Adrenal gland (tissue), 12 donors: ENCODE data around the gene B3GALNT2. TPM values are rescaled to one million over a fixed set of nuclear protein-coding genes. Genes with fewer than 3 reads are reported as not detected.
A peak's percentile ranks its signal among the peaks of the same experiment; 100 is the strongest.
"Not testable (repeated sequence)": the region's sequence is repeated elsewhere in the genome, so short reads cannot be mapped to it uniquely, and the experiment has no call there.

Experiments used
- DNase-seq, 7 donors: peaks; one replicate each; pipeline ENCODE4 v3.0.0-alpha.2; 2019 to 2020
- H3K27ac ChIP-seq, 5 donors: fragments of 200-600 bp; sonication (generic) in 4 of 5; 1 replicate in 3 of 5; 2 replicates in 2 of 5; pipeline versions ENCODE4 v1.5.1 to v1.8.0; 2016 to 2020; ENCODE audit warnings: mild to moderate bottlenecking in 1 of 5
- H3K27me3 ChIP-seq: fragments of 200-600 bp; 2 replicates; pipeline ENCODE4 v1.8.0; 2021
- H3K36me3 ChIP-seq, 2 donors: fragments of 200-600 bp; replicated peaks in 1 of 2; 1 replicate in 1 of 2; 2 replicates in 1 of 2; pipeline versions ENCODE4 v1.5.1 to v1.8.0; 2018 to 2022
- H3K4me1 ChIP-seq, 2 donors: fragments of 200-600 bp; replicated peaks in 1 of 2; 1 replicate in 1 of 2; 2 replicates in 1 of 2; pipeline versions ENCODE4 v1.5.1 to v1.8.0; 2018 to 2021
- H3K4me3 ChIP-seq, 4 donors: fragments of 200-600 bp; sonication (generic) in 3 of 4; one replicate each; pipeline ENCODE4 v1.5.1; 2016 to 2018
- H3K9me3 ChIP-seq, 3 donors: fragments of 200-600 bp; sonication (generic) in 1 of 3; replicated peaks in 1 of 3; 1 replicate in 2 of 3; 2 replicates in 1 of 3; pipeline versions ENCODE4 v1.5.1 to v1.8.0; 2016 to 2021
- POLR2A ChIP-seq, 2 donors: fragments of 450-650 bp; IDR thresholded peaks; one replicate each; pipeline ENCODE4 v1.6.1; 2017; ENCODE audit warnings: antibody characterized with exemption in 2 of 2, mild to moderate bottlenecking in 2 of 2, moderate library complexity in 1 of 2
- WGBS, 4 donors: extraction: QIAGEN DNeasy Blood & Tissue Kit in 2 of 4; methylation state at CpG; one replicate each; pipeline versions ENCODE4 v1.1.5 to v1.1.7; 2013 to 2017; 5-methylcytosine and 5-hydroxymethylcytosine counted together
- intact Hi-C, 2 donors: fragments of 100-400 bp; cut with DNase I; formaldehyde crosslinking; loops; one replicate each; pipeline versions ENCODE4 v1.14.1 to v1.15.0; 2022 to 2023
- polyA plus RNA-seq, 3 donors: library from polyadenylated mRNA; stranded (reverse); fragments of 200-250 nt in 2 of 3; fragments of 350-450 nt in 1 of 3; fragmentation: Illumina TruSeq in 1 of 3; extraction: RNeasy Lipid Tissue Mini Kit (QIAGEN cat#74804) in 1 of 3; gene quantifications; one replicate each; pipeline ENCODE4 v1.2.3, GENCODE V29; 2013 to 2014
- total RNA-seq, 9 donors: library from RNA; depleted of rRNA in 4 of 9; stranded (reverse); fragments of >200 nt in 4 of 9; fragments of 120-200 nt in 1 of 9; fragmentation: NEBNext Ultra II Directional in 1 of 9; extraction: Animal tissue kit (Norgen Biotek cat#: 25700) in 1 of 9; gene quantifications; one replicate each; pipeline versions ENCODE4 v1.1.0 to v1.2.4, GENCODE V29; 2013 to 2023
- TF ChIP-seq, protein P1 (sequence below), 6 experiments: fragments of 450-650 bp in 4 of 6; fragments of 200-600 bp in 2 of 6; sonication (generic) in 1 of 6; IDR thresholded peaks; 1 replicate in 5 of 6; 2 replicates in 1 of 6; pipeline versions ENCODE4 v1.5.1 to v1.8.0; 2016 to 2021; ENCODE audit warnings: antibody characterized with exemption in 6 of 6, mild to moderate bottlenecking in 2 of 6, moderate library complexity in 1 of 6
- donor health status: healthy with polysubstance abuse.
- donor health status: Bipolar disorder and iron deficiency.
- donor health status: DM: yes; HTN: yes; CAD: no.
- donor health status: DM: no; HTN: no; CAD: no.
- donor health status: DM: no; HTN: no; CAD: no.
- donor health status: DM: yes; HTN: yes; CAD: no.

B3GALNT2 gene
- total and polyA plus RNA-seq, 12 donors: 2.7 to 66.2 (median 22.9) TPM

DNA sequence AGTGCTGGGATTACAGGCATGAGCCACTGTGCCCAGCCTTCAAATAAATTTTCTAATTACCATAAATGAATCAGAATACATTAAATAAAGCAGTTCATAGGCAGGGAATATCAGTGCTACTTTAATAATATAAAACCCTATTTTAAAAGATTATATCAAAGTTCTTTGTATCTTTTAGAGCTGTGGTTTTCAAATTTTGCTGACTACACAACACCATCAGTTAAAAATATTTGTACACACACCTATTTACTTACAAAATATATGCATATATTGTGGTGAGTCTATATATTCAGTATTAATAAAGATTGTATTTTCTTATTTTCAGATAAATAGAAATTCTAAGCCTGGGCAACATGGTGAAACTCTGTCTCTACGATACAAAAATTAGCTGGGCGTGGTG is 18.7 kb downstream of the B3GALNT2 start:
- Histone ChIP-seq H3K27ac (no peak overlapping the region), H3K36me3 (no peaks in the 10 kb centered on the region), H3K9me3 (no peaks in the 10 kb centered on the region), H3K4me1 (no peaks in the 10 kb centered on the region), H3K4me3 (no peak overlapping the region), H3K27me3 (no peaks in the 10 kb centered on the region)
- DNase-seq: no peak
- intact Hi-C loops: no loop called here
- TF ChIP-seq, protein P1, sequence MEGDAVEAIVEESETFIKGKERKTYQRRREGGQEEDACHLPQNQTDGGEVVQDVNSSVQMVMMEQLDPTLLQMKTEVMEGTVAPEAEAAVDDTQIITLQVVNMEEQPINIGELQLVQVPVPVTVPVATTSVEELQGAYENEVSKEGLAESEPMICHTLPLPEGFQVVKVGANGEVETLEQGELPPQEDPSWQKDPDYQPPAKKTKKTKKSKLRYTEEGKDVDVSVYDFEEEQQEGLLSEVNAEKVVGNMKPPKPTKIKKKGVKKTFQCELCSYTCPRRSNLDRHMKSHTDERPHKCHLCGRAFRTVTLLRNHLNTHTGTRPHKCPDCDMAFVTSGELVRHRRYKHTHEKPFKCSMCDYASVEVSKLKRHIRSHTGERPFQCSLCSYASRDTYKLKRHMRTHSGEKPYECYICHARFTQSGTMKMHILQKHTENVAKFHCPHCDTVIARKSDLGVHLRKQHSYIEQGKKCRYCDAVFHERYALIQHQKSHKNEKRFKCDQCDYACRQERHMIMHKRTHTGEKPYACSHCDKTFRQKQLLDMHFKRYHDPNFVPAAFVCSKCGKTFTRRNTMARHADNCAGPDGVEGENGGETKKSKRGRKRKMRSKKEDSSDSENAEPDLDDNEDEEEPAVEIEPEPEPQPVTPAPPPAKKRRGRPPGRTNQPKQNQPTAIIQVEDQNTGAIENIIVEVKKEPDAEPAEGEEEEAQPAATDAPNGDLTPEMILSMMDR (IDR thresholded peaks at IDR 0.05): no peak
- TF ChIP-seq POLR2A (IDR thresholded peaks at IDR 0.05): no peak
- WGBS, 4 donors: 98 to 100% (median 99%) methylated on average over 2 of the region's 2 CpGs

DNA sequence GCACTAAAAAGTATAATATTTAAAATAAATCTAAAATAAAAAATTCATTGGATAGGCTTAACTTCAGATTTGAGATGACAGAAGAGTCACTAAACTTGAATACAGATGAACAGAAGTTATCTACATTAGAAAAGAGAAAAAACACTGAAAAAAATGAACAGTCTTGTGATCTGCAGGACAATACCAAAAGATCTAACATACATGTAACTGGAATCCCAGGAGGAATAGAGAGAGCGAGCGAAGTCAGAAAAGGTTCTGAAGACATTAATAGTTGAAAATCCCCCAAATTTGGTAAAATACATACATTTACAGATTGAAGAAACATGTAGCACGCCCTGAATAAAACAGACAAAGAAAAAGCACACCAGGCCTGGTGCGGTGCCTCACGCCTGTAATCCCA is 21.2 kb downstream of the B3GALNT2 start:
- intact Hi-C loops: no loop called here

DNA sequence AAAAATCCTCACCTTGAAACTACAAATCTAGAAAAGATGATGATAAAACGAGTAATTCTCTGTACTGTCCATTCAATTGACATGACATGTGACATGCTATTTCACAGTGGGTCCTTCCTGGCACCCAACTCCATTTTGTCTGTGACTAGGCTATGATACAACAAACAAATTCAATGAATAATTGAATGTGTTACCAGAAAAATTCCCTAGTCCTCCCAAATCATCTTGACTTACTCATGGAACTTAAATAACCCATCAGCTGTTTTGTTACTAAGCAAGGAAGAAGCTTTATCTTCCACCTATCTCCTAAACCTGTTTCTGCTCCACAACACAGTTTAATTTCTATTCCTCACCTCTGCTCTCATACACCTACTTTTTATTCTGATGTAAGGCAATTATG is 30.4 kb downstream of the B3GALNT2 start:
- peak in 1 of 7 donors; percentile 35 for DNase-seq
- TF ChIP-seq POLR2A (IDR thresholded peaks at IDR 0.05): no peak
- TF ChIP-seq, protein P1 (IDR thresholded peaks at IDR 0.05): no peak
- intact Hi-C loops: no loop called here
- Histone ChIP-seq H3K9me3 (no peaks in the 10 kb centered on the region), H3K36me3 (peaks cover 0 to 5% of the 10 kb centered on the region in 2 donors), H3K4me3 (no peak overlapping the region), H3K27ac (peak overlapping the region in 1 of 5 donors; percentile 40), H3K27me3 (no peaks in the 10 kb centered on the region), H3K4me1 (no peaks in the 10 kb centered on the region)
- 45 to 47% (median 46%) methylated on average over 1 of the region's 1 CpG for WGBS, 4 donors

More for the DNA sequence above, 21.2 kb downstream of the B3GALNT2 start:
- no peaks in the 10 kb centered on the region for H3K9me3 ChIP-seq
- WGBS, 4 donors: 94 to 98% (median 97%) methylated on average over 5 of the region's 5 CpGs
- H3K27me3 ChIP-seq: no peaks in the 10 kb centered on the region
- DNase-seq: no peak
- H3K4me3 ChIP-seq: no peak overlapping the region
- no peak for TF ChIP-seq POLR2A (IDR thresholded peaks at IDR 0.05)
- TF ChIP-seq, protein P1 (IDR thresholded peaks at IDR 0.05): no peak
- no peak overlapping the region for H3K27ac ChIP-seq
- no peaks in the 10 kb centered on the region for H3K4me1 ChIP-seq
- peaks cover 0 to 13% of the 10 kb centered on the region in 2 donors for H3K36me3 ChIP-seq

DNA sequence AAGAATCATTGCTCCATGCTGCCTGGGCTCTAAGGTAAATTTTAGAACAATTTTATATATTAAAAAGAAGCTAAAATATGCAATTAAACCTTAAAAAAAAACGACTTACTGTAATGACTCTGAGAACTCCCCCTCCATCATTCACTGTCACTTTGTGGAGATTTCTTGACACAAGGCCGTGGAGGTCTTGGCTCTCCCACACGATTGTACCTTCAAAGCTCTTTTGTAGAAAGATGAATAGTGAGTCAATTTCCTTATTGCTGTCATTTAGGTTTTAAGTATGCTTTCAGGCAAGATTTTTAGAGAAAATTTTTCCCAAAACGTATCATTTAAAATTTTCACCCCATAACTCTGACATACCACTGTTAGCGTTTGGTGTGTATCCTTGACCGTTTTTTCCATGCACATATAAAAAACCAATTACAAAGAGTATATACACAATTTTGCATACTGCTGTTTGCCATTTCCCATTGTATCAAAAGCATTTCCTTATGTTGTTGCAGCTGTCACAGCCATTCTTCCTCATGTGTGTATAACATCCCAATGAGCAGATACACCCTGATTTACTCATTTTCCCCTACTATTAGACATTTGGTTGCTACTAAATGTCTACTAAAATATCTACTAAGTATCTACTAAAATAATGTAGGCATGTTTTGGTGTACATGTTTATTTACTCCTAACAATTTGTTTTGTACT is 33.4 kb downstream of the B3GALNT2 start:
- TF ChIP-seq, protein P1 (IDR thresholded peaks at IDR 0.05): no peak
- TF ChIP-seq POLR2A (IDR thresholded peaks at IDR 0.05): no peak

DNA sequence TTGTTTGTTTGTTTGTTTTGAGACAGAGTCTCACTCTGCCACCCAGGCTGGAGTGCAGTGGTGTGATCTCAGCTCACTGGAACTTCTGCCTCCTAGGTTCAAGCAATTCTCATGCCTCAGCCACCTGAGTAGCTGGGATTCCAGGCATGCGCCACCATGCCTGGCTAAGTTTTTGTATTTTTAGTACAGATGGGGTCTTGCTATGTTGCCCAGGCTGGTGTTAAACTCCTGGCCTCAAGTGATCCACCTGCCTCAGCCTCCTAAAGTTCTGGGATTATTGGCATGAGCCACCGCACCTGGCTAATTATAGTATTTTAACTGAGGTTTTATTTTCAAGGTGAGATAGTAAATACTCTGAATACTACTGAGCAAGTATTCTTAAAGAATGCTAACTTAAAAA is 34.4 kb downstream of the B3GALNT2 start:
- intact Hi-C loops, H3K36me3 ChIP-seq, DNase-seq, H3K9me3 ChIP-seq, H3K4me1 ChIP-seq, H3K27ac ChIP-seq, H3K4me3 ChIP-seq, H3K27me3 ChIP-seq: not testable (repeated sequence)
- 94 to 100% (median 97%) methylated on average over 2 of the region's 2 CpGs for WGBS, 4 donors

More for the DNA sequence above, 33.4 kb downstream of the B3GALNT2 start:
- Histone ChIP-seq H3K27ac (no peak overlapping the region), H3K4me1 (no peaks in the 10 kb centered on the region), H3K27me3 (no peaks in the 10 kb centered on the region), H3K4me3 (no peak overlapping the region), H3K36me3 (peaks cover 0 to 5% of the 10 kb centered on the region in 2 donors), H3K9me3 (no peaks in the 10 kb centered on the region)
- WGBS, 4 donors: 68 to 72% (median 70%) methylated on average over 6 of the region's 6 CpGs
- intact Hi-C loops: no loop called here
- DNase-seq: no peak
